ENCODE data around the gene DTX1.

Gene DTX1

GRCh38 chr12:113063396-113064350, 7.1 kb downstream of the DTX1 start:
- H3K4me1 Mint-ChIP-seq: peaks cover 44% of the 10 kb centered on the region
- DNase-seq (no peak), ATAC-seq (no peak)
- peak overlapping the region in 1 of 2 donors; percentile 59 for H3K27ac Mint-ChIP-seq
- H3K27me3 Mint-ChIP-seq: no peaks in the 10 kb centered on the region
- no peaks in the 10 kb centered on the region for H3K9me3 Mint-ChIP-seq
- no peak overlapping the region for H3K4me3 Mint-ChIP-seq

- Mint-ChIP-seq H3K27ac (no peak overlapping the region), H3K4me3 (no peak overlapping the region), H3K27me3 (no peaks in the 10 kb centered on the region), H3K4me1 (peaks cover 50% of the 10 kb centered on the region), H3K9me3 (no peaks in the 10 kb centered on the region)
- ATAC-seq: no peak
- no peak for DNase-seq
Observed at GRCh38 chr12:113064395-113065125, 8.0 kb downstream of the DTX1 start.

- no peak for DNase-seq
Observed at GRCh38 chr12:113065126-113066007, 8.8 kb downstream of the DTX1 start.

GRCh38 chr12:113066813-113067400, 10.4 kb downstream of the DTX1 start:
- no peak overlapping the region for H3K27ac Mint-ChIP-seq
- no peak for DNase-seq
- H3K9me3 Mint-ChIP-seq: no peaks in the 10 kb centered on the region
- no peak overlapping the region for H3K4me3 Mint-ChIP-seq
- peaks cover 66% of the 10 kb centered on the region for H3K4me1 Mint-ChIP-seq
- H3K27me3 Mint-ChIP-seq: no peaks in the 10 kb centered on the region
- no peak for ATAC-seq

More at GRCh38 chr12:113065126-113066007, 8.8 kb downstream of the DTX1 start:
- Mint-ChIP-seq H3K27ac (no peak overlapping the region), H3K4me3 (no peak overlapping the region), H3K9me3 (no peaks in the 10 kb centered on the region), H3K27me3 (no peaks in the 10 kb centered on the region), H3K4me1 (peaks cover 58% of the 10 kb centered on the region)
- ATAC-seq: no peak

GRCh38 chr12:113067987-113068935, 11.7 kb downstream of the DTX1 start:
- Mint-ChIP-seq H3K27me3 (no peaks in the 10 kb centered on the region), H3K4me3 (no peak overlapping the region), H3K9me3 (no peaks in the 10 kb centered on the region), H3K4me1 (peaks cover 74% of the 10 kb centered on the region), H3K27ac (no peak overlapping the region)
- ATAC-seq (no peak), DNase-seq (no peak)

GRCh38 chr12:113069149-113069548, 12.6 kb downstream of the DTX1 start:
- ATAC-seq (no peak), DNase-seq (no peak)
- Mint-ChIP-seq H3K4me1 (peaks cover 78% of the 10 kb centered on the region), H3K9me3 (no peaks in the 10 kb centered on the region), H3K27me3 (no peaks in the 10 kb centered on the region), H3K4me3 (no peak overlapping the region), H3K27ac (peak overlapping the region in 1 of 2 donors; percentile 69)

- Mint-ChIP-seq H3K4me1 (peaks cover 78% of the 10 kb centered on the region), H3K27ac (peak overlapping the region; percentile 69 to 91), H3K9me3 (no peaks in the 10 kb centered on the region), H3K4me3 (peak overlapping the region; percentile 71 to 74), H3K27me3 (no peaks in the 10 kb centered on the region)
- DNase-seq (no peak), ATAC-seq (no peak)
Observed at GRCh38 chr12:113069751-113070116, 13.2 kb downstream of the DTX1 start.

GRCh38 chr12:113070117-113070906, 13.8 kb downstream of the DTX1 start:
- DNase-seq: peak; percentile 41 to 83

GRCh38 chr12:113071135-113072112, 14.9 kb downstream of the DTX1 start:
- Mint-ChIP-seq H3K9me3 (no peaks in the 10 kb centered on the region), H3K27ac (peak overlapping the region; percentile 38 to 79), H3K4me1 (peaks cover 77% of the 10 kb centered on the region), H3K27me3 (no peaks in the 10 kb centered on the region), H3K4me3 (peak overlapping the region; percentile 46 to 71)
- ATAC-seq (no peak), DNase-seq (no peak)

More at GRCh38 chr12:113070117-113070906, 13.8 kb downstream of the DTX1 start:
- Mint-ChIP-seq H3K4me1 (peaks cover 78% of the 10 kb centered on the region), H3K4me3 (peak overlapping the region; percentile 71 to 74), H3K27me3 (no peaks in the 10 kb centered on the region), H3K9me3 (no peaks in the 10 kb centered on the region), H3K27ac (peak overlapping the region; percentile 79 to 91)
- peak; percentile 92 for ATAC-seq

- Mint-ChIP-seq H3K27me3 (no peaks in the 10 kb centered on the region), H3K4me3 (no peak overlapping the region), H3K27ac (no peak overlapping the region), H3K4me1 (peaks cover 70% of the 10 kb centered on the region), H3K9me3 (no peaks in the 10 kb centered on the region)
- ATAC-seq (no peak), DNase-seq (no peak)
Observed at GRCh38 chr12:113072136-113072535, 15.6 kb downstream of the DTX1 start.

GRCh38 chr12:113073586-113073985, 17.1 kb downstream of the DTX1 start:
- Mint-ChIP-seq H3K9me3 (no peaks in the 10 kb centered on the region), H3K27ac (no peak overlapping the region), H3K4me1 (peaks cover 60% of the 10 kb centered on the region), H3K4me3 (no peak overlapping the region), H3K27me3 (no peaks in the 10 kb centered on the region)
- DNase-seq: no peak
- no peak for ATAC-seq

GRCh38 chr12:113075137-113075683, 18.7 kb downstream of the DTX1 start:
- DNase-seq: no peak
- Mint-ChIP-seq H3K27me3 (no peaks in the 10 kb centered on the region), H3K4me1 (peaks cover 48% of the 10 kb centered on the region), H3K4me3 (peak overlapping the region in 1 of 2 donors; percentile 3), H3K9me3 (no peaks in the 10 kb centered on the region), H3K27ac (peak overlapping the region in 1 of 2 donors; percentile 24)
- ATAC-seq: no peak

Measured in stimulated activated naive CD8-positive, alpha-beta T cell treated with anti-CD3 and anti-CD28 coated beads, Interleukin-15, amount 100 ng/mL, for 72 hours (primary cell).